B cell (primary cell): ENCODE data around the gene TLL2. TPM values are rescaled to one million over a fixed set of nuclear protein-coding genes. Genes with fewer than 3 reads are reported as not detected.

Experiments used
- ATAC-seq: fragments of 200-7000 bp; cut with Tn5 transposase; one replicate; pipeline ENCODE4 v1.10.0; 2021; ENCODE audit warnings: low read depth, mild to moderate bottlenecking, moderate number of reproducible peaks, moderate library complexity
- CTCF ChIA-PET: fragments of 350-600 bp; sonication (Branson Sonifier 250); formaldehyde crosslinking; loops from one replicate; lab custom pipeline; 2021; ENCODE audit warnings: antibody characterized with exemption, inconsistent platforms; lab: Charles Lee
- POLR2A ChIA-PET: fragments of 350-600 bp; sonication (Branson Sonifier 250); formaldehyde crosslinking; loops from one replicate; lab custom pipeline; 2021; ENCODE audit warnings: antibody characterized with exemption; lab: Charles Lee
- DNase-seq: peaks from one replicate; pipeline ENCODE4 v3.0.0; 2013
- H2AFZ ChIP-seq: 2 replicates; pipeline ENCODE4 v1.6.1; 2012; ENCODE audit warnings: mild to moderate bottlenecking, low read depth, low read length; ENCODE audit not compliant: insufficient read depth, poor library complexity, severe bottlenecking
- H3K27ac ChIP-seq, 2 donors: 1 replicate in 1 of 2; 2 replicates in 1 of 2; pipeline ENCODE4 v1.5.1; 2012 to 2013; ENCODE audit warnings: low read length in 2 of 2, mild to moderate bottlenecking in 2 of 2, moderate library complexity in 1 of 2
- H3K27me3 ChIP-seq, 4 experiments: fragments of 200-600 bp in 1 of 4; sonication (generic) in 1 of 4; replicated peaks in 1 of 4; 1 replicate in 2 of 4; 2 replicates in 2 of 4; pipeline versions ENCODE4 v1.6.1 to v1.7.0; 2013 to 2016; ENCODE audit warnings: low read length in 3 of 4, mild to moderate bottlenecking in 2 of 4, mixed read lengths in 1 of 4, moderate library complexity in 1 of 4; ENCODE audit not compliant: insufficient read depth in 4 of 4, control insufficient read depth in 3 of 4; ENCODE audit errors: control extremely low read depth in 1 of 4
- H3K36me3 ChIP-seq, 2 experiments: replicated peaks in 1 of 2; 1 replicate in 1 of 2; 2 replicates in 1 of 2; pipeline versions ENCODE4 v1.6.1 to v1.7.1; 2013; ENCODE audit warnings: low read length in 1 of 2; ENCODE audit not compliant: insufficient read depth in 2 of 2, control insufficient read depth in 1 of 2; ENCODE audit errors: control extremely low read depth in 1 of 2, extremely low read depth in 1 of 2
- H3K4me1 ChIP-seq, 2 donors: fragments of 200-600 bp in 1 of 2; sonication (generic) in 1 of 2; 1 replicate in 1 of 2; 2 replicates in 1 of 2; pipeline versions ENCODE4 v1.5.1 to v1.6.1; 2013 to 2017; ENCODE audit warnings: low read length in 2 of 2; ENCODE audit not compliant: control insufficient read depth in 2 of 2, insufficient read depth in 2 of 2
- H3K4me2 ChIP-seq: replicated peaks from 2 replicates; pipeline ENCODE3; 2012; ENCODE audit warnings: mild to moderate bottlenecking, low read depth, low read length; ENCODE audit not compliant: poor library complexity, severe bottlenecking
- H3K4me3 ChIP-seq, 5 experiments: fragments of 200-600 bp in 1 of 5; sonication (generic) in 1 of 5; 1 replicate in 3 of 5; 2 replicates in 2 of 5; pipeline versions ENCODE4 v1.5.1 to v1.7.0; 2011 to 2016; ENCODE audit warnings: low read length in 4 of 5, mild to moderate bottlenecking in 4 of 5, low read depth in 2 of 5, control low read depth in 1 of 5, moderate library complexity in 1 of 5; ENCODE audit not compliant: insufficient read depth in 1 of 5; ENCODE audit errors: control extremely low read depth in 1 of 5, extremely low read depth in 1 of 5
- H3K79me2 ChIP-seq: fragments of 200-600 bp; sonication (generic); one replicate; pipeline ENCODE4 v1.6.0; 2016; ENCODE audit warnings: low read length; ENCODE audit not compliant: control insufficient read depth, insufficient read depth
- H3K9ac ChIP-seq: fragments of 200-600 bp; sonication (generic); 2 replicates; pipeline ENCODE4 v1.6.1; 2017; ENCODE audit warnings: mild to moderate bottlenecking, low read length, moderate library complexity
- H3K9me3 ChIP-seq, 3 donors: one replicate each; pipeline versions ENCODE4 v1.6.1 to v1.7.1; 2013; ENCODE audit warnings: low read length in 2 of 3; ENCODE audit not compliant: control insufficient read depth in 2 of 3, insufficient read depth in 1 of 3; ENCODE audit errors: control extremely low read depth in 1 of 3
- H4K20me1 ChIP-seq: 2 replicates; pipeline ENCODE4 v1.6.0; 2012; ENCODE audit warnings: mild to moderate bottlenecking, low read length; ENCODE audit not compliant: insufficient read depth, control insufficient read depth, poor library complexity, severe bottlenecking
- H3K27ac Mint-ChIP-seq: one replicate; pipeline ENCODE4 v1.8.0; 2021; ENCODE audit warnings: mixed read lengths
- H3K27me3 Mint-ChIP-seq: one replicate; pipeline ENCODE4 v1.8.0; 2021; ENCODE audit warnings: mixed read lengths
- H3K4me1 Mint-ChIP-seq: one replicate; pipeline ENCODE4 v1.8.0; 2021; ENCODE audit warnings: mixed read lengths
- H3K4me3 Mint-ChIP-seq: one replicate; pipeline ENCODE4 v1.8.0; 2021; ENCODE audit warnings: mixed read lengths
- H3K9me3 Mint-ChIP-seq: one replicate; pipeline ENCODE4 v1.8.0; 2022; ENCODE audit warnings: mixed read lengths; ENCODE audit not compliant: insufficient read depth
- CTCF ChIP-seq: fragments of 200-600 bp; IDR thresholded peaks from one replicate; pipeline ENCODE4 v1.8.0; 2022; ENCODE audit warnings: antibody characterized with exemption, mild to moderate bottlenecking
- EZH2 ChIP-seq: IDR thresholded peaks from 2 replicates; pipeline ENCODE4 v1.6.1; 2012; ENCODE audit warnings: borderline replicate concordance, low read depth, mild to moderate bottlenecking, moderate library complexity, low read length; ENCODE audit not compliant: insufficient read depth, poor library complexity, severe bottlenecking
- WGBS: methylation state at CpG from one replicate; pipeline ENCODE4 v1.1.5; 2013; ENCODE audit warnings: missing lambda C conversion rate; ENCODE audit not compliant: insufficient coverage; 5-methylcytosine and 5-hydroxymethylcytosine counted together
- intact Hi-C: fragments of 100-400 bp; cut with micrococcal nuclease; formaldehyde crosslinking; loops from one replicate; pipeline ENCODE4 v1.10.0; 2022
- polyA plus RNA-seq: library from polyadenylated mRNA; depleted of rRNA; stranded (reverse); fragments of >200 nt; gene quantifications from 2 replicates; pipeline ENCODE4 v1.2.3, GENCODE V29; 2012
- total RNA-seq, 2 donors: library from RNA; stranded (reverse); fragments of 120-200 nt in 1 of 2; gene quantifications; 1 replicate in 1 of 2; 2 replicates in 1 of 2; pipeline versions ENCODE4 v1.2.3 to v1.2.4, GENCODE V29; 2013 to 2022

Gene TLL2
- total and polyA plus RNA-seq, 2 donors (not counting 1 experiment from before 2014, with no cell fraction given): 0.13 to 0.47 TPM

DNA sequence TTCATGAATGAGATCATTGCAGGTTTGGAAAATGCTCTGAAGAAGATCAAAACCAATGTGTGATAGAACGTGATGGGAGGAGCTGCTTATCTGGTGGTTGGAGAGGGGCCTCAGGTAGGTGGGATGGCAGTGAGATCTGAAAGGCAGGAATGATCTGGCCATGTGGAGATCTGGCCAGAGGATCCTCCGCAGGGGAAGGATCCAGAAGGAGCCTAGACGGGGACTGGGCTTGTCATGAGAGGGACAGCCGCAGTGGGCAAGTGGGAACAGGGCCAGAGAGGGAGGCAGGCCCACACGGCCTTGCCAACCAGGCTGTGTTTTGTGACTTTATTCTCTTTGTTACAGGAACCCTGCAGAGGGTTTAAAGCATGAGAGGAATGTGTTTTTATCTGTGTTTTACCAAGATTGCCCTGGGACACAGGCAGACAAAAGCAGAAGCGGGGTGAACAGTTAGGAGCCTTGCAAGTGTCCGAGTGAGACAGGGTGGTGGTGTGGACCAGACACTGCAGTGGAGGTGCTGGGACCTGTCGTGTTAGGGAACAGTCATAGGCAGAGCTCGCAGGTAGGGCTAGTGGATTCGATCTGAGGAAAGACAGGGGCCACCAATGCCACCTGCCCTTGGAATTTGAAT, 66.6 kb downstream of the TLL2 start:
- no peaks in the 10 kb centered on the region for H3K9me3 Mint-ChIP-seq
- WGBS: 97% methylated on average over 8 of the region's 10 CpGs

More for the DNA sequence above, 66.6 kb downstream of the TLL2 start:
- no peak overlapping the region for H3K4me3 ChIP-seq
- no peak overlapping the region for H2AFZ ChIP-seq
- DNase-seq (no peak), ATAC-seq (no peak)
- H3K4me2 ChIP-seq: no peak overlapping the region
- H3K79me2 ChIP-seq: no peaks in the 10 kb centered on the region
- Mint-ChIP-seq H3K27ac (no peak overlapping the region), H3K27me3 (peaks cover 28% of the 10 kb centered on the region), H3K4me3 (no peak overlapping the region), H3K4me1 (no peaks in the 10 kb centered on the region)
- CTCF ChIA-PET: no interaction called here
- no peak overlapping the region for H3K27ac ChIP-seq
- H3K9ac ChIP-seq: no peak overlapping the region
- POLR2A ChIA-PET: no interaction called here
- intact Hi-C loops: no loop called here
- no peaks in the 10 kb centered on the region for H3K27me3 ChIP-seq
- no peaks in the 10 kb centered on the region for H4K20me1 ChIP-seq
- H3K4me1 ChIP-seq: no peaks in the 10 kb centered on the region
- TF ChIP-seq CTCF (no peak), EZH2 (no peak)
- no peaks in the 10 kb centered on the region for H3K36me3 ChIP-seq
- H3K9me3 ChIP-seq: no peaks in the 10 kb centered on the region
